22Rv1 (cell line): Measurements from ENCODE around the gene METTL27.

ENCODE experiments used
- H3K27ac ChIP-seq: fragments of 450-650 bp; 2 replicates; pipeline ENCODE4 v1.5.1; 2017
- ZFX ChIP-seq: fragments of 450-650 bp; IDR thresholded peaks from 2 replicates; pipeline ENCODE4 v1.6.1; 2017; ENCODE audit warnings: antibody characterized with exemption, borderline replicate concordance
- TF ChIP-seq, protein P1 (sequence below): fragments of 450-650 bp; IDR thresholded peaks from 2 replicates; pipeline ENCODE4 v1.5.1; 2017; ENCODE audit warnings: mild to moderate bottlenecking

Gene METTL27

DNA sequence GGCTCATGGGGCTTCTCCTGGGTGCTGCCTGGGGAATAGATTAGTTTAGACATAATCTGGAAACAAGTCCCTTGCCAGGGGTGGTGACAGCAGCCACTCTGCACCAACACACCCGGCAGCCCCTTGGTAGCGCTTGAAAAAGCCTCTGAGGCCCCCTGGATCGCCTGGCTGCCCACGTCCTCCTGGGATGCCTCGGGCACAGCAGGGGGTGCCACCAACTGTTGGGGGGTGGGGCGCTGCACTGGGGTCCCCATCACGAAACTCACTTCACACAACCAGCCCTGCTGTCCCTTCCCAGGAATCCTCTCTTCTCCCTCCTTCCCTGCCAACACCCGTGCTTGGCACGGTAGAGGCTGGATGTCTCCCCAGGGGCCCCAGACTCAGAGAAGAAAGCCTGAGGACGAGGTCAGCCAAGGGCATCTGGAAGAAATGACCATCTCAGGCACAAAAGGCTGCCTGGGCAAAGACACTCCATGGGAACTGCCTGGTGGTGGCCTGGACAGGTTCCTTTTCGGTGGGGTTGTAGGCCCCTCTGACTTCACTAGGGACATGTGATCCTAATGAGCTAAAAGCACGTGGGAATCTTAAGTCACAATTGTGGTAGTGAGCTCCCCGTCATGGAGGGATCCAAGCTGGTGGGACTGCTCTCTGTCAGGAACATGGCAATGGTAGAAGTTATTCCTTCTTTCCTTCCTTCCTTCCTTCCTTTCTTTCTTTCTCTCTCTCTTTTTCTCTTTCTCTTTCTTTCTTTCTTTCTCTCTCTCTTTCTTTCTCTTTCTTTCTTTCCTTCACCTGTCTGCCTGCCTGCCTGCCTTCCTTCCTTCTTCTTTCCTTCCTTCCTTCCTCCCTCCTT lies 30.0 kb upstream of the METTL27 start:
- H3K27ac ChIP-seq: no peak overlapping the region
- TF ChIP-seq, protein P1, sequence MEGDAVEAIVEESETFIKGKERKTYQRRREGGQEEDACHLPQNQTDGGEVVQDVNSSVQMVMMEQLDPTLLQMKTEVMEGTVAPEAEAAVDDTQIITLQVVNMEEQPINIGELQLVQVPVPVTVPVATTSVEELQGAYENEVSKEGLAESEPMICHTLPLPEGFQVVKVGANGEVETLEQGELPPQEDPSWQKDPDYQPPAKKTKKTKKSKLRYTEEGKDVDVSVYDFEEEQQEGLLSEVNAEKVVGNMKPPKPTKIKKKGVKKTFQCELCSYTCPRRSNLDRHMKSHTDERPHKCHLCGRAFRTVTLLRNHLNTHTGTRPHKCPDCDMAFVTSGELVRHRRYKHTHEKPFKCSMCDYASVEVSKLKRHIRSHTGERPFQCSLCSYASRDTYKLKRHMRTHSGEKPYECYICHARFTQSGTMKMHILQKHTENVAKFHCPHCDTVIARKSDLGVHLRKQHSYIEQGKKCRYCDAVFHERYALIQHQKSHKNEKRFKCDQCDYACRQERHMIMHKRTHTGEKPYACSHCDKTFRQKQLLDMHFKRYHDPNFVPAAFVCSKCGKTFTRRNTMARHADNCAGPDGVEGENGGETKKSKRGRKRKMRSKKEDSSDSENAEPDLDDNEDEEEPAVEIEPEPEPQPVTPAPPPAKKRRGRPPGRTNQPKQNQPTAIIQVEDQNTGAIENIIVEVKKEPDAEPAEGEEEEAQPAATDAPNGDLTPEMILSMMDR: no peak
- no peak for TF ChIP-seq ZFX

DNA sequence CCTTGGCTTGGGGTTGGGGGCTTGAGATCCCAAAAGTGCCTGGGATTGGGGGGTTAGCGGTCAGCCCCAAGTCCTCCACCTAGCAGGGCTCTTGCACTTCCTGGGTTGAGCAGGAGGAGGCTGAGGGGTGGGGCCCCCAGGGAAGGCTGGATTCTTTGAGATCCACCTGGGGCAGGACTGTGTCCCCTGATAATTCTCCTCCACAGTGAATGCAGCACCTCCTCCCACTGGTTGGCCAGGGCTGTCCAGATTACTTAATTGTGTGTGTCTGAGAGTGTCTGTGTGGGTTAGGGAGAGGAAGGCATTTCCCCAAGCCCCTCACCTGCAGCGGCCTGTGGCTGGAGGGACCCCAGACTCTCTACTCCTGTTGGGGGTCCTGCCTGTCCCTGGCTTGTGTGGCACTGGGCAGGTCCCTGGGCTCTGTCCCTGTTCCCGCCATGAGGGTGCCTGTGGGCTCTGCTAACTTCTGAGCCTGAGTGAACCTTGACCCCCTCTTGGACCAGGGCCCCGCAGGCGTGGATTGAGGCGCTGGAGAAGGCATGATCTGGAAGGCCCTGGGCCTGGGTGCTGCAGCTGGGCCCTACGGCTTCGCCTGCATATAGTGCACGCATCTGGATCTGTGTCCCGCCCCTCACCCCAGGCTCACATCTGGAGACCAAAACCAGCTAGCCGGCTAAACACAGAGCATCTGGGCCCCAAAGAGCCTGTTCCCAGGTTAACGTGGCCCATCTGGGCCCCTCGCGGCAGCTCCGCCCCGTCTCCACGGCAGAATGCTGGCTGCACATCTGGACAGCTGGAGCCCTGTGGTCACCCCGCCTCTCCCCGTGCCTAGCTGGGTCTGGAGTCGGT lies 29.1 kb upstream of the METTL27 start:
- TF ChIP-seq, protein P1: no peak
- no peak for TF ChIP-seq ZFX

DNA sequence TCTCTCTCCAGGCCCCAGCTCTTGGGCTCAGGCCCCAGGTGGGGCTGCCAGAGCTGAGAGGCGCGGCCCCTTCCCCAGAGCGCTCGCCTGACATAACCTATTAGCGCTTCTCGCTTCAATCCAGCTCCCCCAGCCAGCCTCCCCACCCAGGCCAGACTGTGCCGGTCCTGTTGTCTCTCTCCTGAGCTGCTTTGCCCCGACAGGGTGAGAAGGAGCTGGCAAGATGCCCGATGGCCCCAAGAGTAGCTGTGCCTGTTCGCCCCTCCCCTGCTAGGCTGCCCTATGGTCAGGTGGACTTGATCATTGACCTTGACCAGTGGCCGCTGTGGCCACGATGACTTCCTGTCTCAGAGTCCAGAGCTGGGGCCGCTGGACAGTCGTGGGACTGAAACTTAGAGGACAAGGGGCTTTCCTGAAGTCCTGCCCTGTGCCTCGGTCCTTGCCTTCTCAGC lies 27.8 kb upstream of the METTL27 start:
- H3K27ac ChIP-seq: no peak overlapping the region
- TF ChIP-seq, protein P1: no peak
- TF ChIP-seq ZFX: no peak

More for the DNA sequence above, 29.1 kb upstream of the METTL27 start:
- H3K27ac ChIP-seq: no peak overlapping the region

DNA sequence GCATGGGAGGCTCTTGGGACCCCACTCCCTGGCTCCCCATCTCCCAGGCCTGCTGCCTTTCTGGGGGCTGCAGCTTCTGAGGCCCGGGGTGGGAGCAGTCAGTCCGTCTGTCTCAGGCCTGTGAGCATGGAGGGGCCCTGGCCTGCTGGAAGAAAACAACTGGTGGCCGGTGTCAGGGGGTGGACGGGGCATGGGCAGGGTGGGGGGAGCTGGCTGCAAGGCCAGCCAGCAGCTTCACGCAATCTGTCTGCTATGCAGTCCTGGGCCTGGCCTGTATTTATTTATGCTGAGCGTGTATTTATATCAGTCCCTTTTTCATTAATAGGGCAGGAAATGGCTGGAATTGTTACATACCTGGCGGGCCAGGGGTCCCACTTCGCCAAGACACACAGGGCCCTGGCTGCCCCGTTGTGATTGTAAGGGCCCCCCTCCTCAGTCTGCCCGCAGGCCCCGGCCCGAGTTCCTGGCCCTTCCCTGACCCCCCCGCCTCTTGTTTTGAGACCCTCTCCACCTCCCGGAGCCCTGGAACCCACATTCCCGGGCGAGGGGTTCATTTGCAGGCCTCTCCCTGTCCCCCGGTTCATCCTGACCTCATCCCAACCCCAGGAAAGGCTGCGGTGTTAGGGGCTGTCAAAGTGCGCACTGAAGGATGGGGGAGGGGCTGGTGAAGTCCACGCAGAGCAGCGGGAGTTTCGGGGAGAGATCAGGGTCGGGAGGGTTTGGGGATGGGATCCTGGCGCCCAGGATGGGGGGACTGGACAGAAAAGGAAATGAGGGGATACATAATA lies 26.9 kb upstream of the METTL27 start:
- no peak overlapping the region for H3K27ac ChIP-seq
- no peak for TF ChIP-seq ZFX
- TF ChIP-seq, protein P1: no peak

DNA sequence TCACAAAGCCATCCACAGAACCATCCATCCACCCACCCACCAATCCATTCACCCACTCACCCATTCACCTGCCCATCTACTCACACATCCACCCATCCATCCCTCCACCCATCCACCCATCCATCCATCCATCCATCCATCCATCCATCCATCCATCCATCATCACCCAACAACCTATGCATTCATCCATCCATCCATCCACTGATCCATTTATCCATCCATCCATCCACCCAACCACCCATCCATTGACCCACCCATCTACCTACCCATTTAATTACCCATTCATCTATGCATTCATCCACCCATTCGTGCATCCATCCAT lies 24.1 kb upstream of the METTL27 start:
- H3K27ac ChIP-seq: no peak overlapping the region
- TF ChIP-seq, protein P1: no peak
- TF ChIP-seq ZFX: no peak

DNA sequence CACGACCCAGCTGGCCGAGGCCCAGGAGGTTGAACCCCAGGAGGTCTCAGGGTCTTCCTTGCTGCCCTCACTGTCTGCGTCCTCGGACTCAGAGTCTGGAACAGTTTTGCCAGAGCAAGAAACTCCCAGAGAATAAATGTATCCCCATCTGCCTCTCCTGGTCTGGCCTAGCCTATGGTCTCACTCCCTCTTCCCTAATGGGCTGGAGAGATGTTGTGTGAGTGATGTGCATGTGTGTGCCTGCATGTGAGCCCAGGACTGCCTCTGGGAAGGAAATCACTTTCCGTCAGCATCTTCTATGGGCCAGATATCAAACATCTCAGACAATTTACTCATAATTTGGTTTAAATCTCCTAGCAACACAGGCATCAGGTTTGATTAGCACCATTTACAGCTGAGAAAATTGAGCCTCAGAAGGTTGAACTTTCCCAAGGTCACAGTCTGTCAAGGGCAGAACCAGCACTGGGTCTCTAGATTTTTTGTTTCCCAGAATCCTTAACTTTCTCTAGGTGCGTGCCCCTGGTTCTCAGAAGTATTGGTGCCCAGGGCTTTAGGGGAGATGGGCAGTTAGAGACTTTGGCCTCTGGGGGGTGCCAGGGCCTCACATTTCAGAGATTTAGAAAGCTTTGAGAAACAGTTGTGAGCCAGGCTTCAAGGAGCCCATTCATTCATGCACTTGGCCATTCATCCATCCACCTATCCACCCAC lies 23.6 kb upstream of the METTL27 start:
- no peak overlapping the region for H3K27ac ChIP-seq
- no peak for TF ChIP-seq ZFX
- TF ChIP-seq, protein P1: peak; percentile 53
